G401 (cell line): ENCODE data around the gene OPCML. TPM values are rescaled to one million over a fixed set of nuclear protein-coding genes. Genes with fewer than 3 reads are reported as not detected.

Source experiments
- DNase-seq: peaks from one replicate; pipeline ENCODE4 v3.0.0-alpha.2; 2015; ENCODE audit warnings: low spot score
- in situ Hi-C: cut with HindIII; loops from 2 replicates; pipeline ENCODE4 v1.10.0; 2016; ENCODE audit warnings: low sequenced_read_pairs, mixed read lengths
- total RNA-seq: library from RNA; depleted of rRNA; stranded (reverse); fragments of >200 nt; shearing (Covaris generic); gene quantifications from 2 replicates; pipeline ENCODE4 v1.2.3, GENCODE V29; 2014

The OPCML gene
- total RNA-seq, 1 experiment from 2014 or later = not detected

DNA sequence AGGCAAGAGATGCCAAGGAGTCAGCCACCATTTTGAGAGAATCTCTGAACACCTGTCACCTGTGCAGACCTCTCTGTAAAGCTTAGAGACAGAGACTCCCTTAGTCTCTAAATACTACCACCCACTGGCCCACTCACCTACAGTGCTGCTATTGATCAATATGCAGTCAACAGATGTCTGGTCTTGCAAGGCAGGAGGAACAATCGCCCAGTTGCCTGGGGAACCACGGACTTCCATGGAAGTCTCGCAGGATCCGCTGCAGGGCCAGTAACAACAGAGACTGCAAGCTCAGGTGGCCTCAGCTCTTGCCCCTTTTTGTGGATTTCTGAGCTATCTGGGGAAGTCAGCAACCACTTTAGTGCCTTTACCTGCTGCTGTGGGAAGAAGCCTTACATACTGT, 195.1 kb downstream of the OPCML start:
- no peak for DNase-seq
- in situ Hi-C loops = no loop called here

DNA sequence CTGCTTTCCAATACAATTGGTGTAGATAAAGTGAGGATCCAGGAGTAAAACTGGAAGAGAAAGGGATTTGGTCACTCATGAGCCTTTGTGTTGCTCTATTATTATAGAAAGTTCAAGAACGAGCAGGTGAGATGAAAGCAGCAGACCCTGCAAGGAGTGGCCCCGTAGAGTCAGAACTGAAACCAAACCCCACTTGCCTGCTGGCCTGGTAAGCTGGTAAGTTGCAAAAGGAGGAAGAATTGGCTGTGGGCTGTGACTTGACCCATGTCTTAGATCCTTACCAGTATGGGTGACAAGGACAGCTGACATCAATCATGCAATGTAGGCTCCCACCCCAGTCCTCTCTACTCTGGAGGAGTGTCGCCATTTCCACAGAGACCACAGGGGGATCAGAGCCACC, 201.3 kb downstream of the OPCML start:
- in situ Hi-C loops = no loop called here
- no peak for DNase-seq

DNA sequence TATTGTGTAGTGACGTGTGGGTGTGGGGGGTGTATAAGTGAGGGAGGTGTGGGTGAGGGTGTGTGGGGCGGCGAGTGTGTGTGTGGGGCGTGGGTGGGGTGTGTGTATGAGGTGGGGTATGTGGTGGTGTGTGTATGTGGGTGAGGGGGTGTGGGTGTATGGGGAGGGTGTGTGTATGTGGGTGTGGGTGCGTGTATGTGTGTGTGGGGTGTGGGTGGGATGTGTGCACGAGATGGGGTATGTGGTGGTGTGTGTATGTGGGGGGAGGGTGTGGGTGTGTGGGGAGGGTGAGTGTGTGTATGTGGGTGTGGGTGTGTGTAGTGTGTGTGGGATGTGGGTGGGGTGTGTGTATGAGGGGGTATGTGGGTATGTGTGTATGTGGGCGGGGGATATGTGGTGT, 205.5 kb downstream of the OPCML start:
- in situ Hi-C loops = no loop called here
- DNase-seq = no peak

DNA sequence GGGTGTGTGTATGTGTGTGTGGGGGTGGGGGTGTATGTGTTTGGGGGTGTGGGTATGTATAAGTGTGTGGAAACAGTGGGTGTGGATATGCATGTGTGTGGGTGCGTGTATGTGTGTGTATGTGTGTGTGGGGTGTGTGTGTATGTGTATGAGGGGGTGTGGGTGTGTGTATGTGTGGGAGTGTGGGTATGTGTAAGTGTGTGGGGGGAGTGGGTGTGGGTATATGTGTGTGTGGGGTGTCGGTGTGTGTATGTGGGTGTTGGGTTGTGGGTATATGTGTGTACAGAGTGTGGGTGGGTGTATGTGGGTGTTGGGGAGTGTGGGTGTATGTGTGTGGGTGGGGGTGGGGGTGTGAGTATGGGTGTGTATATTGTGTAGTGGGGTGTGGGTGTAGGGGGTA, 206.0 kb downstream of the OPCML start:
- in situ Hi-C loops = no loop called here
- no peak for DNase-seq

DNA sequence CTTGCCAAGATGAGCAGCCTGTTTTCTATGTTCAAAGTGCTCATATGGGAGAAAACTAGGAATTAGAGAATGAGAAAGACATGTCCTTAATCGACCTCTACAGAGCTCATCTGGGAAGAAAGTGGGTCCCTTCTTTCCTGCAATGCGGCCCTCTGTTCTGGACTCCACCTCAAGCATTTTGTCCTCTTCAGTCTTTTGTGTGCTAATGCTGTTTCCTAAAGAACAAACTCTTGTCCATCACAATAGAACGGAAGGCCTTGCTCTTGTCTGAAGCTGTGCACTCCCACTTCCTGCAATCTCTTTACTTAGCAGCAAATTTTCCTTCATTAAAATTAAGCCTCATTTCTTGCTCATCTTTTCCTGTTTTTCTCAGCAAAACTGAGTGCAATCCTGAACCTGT, 206.6 kb downstream of the OPCML start:
- DNase-seq = no peak
- in situ Hi-C loops = no loop called here

- no peak for DNase-seq
- in situ Hi-C loops = no loop called here
These were observed 208.9 kb downstream of the OPCML start for GRCh38 chr11:133323354-133323753.

DNA sequence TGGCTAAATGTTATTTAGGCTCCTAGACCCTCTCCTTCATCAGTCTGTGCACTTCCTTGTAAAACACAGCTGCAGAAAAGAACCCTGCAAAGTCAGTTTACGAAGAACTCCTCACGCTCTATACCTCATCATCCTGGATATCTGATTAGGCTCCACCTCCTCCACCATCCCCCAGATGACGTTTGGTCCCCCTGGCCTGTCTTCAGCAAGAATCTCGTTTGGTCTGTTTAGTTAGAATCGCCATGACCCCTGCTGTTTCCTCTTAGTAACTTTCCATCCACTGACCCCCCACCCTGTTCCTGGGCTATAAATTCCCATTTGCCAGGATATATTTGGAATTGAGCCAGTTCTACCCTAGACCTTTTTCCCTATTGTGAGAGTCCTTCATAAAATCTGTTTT, 214.1 kb downstream of the OPCML start:
- in situ Hi-C loops = no loop called here
- no peak for DNase-seq

DNA sequence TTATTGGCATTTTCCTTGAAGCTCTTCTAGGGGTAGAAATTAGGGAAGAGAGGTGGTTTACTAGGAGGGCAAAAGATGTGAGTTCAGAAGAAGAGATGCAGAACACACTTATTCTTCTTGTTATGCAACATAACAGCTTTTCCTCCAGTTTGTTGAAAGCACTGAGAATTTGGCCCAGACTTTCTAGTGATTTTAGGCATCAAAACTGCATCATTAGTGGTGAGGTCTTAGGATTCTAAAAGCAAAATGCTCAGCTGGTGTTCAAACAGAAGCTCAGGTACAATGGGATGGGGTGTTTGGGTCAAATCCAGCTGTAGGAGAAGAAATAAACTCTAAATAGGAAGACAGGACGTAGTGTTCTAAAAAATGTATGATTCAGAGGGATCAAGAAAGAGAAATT, 221.1 kb downstream of the OPCML start:
- in situ Hi-C loops = no loop called here

DNA sequence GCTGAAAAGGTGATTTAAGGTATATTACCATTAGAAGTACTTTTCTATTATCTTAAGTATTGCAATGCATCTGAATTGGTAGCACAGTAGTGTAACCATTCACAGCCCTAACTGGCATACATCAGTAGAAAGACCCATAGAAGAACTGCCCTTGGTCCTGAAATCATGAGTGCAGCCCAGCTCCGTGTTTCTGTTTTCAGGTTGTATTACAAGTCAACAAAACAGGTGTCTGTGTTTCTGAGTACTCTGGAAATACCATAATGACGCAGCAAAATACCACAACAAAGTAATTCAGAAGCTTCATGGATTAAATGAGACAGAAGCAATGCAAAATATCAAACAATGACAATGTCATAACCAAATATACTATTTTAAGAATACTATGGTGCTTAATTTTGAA, 226.3 kb downstream of the OPCML start:
- in situ Hi-C loops = no loop called here
- DNase-seq = no peak

More for the DNA sequence above, 221.1 kb downstream of the OPCML start:
- DNase-seq = no peak

- DNase-seq = no peak
- in situ Hi-C loops = no loop called here
These were observed 226.9 kb downstream of the OPCML start for GRCh38 chr11:133305208-133305956.

GRCh38 chr11:133303262-133303661, 229.0 kb downstream of the OPCML start:
- in situ Hi-C loops = no loop called here
- no peak for DNase-seq

- in situ Hi-C loops = no loop called here
- no peak for DNase-seq
These were observed 230.2 kb downstream of the OPCML start for GRCh38 chr11:133302056-133302455.

- DNase-seq = no peak
- in situ Hi-C loops = no loop called here
These were observed 231.6 kb downstream of the OPCML start for GRCh38 chr11:133300666-133301065.

GRCh38 chr11:133291780-133292179, 240.5 kb downstream of the OPCML start:
- DNase-seq = no peak
- in situ Hi-C loops = no loop called here

DNA sequence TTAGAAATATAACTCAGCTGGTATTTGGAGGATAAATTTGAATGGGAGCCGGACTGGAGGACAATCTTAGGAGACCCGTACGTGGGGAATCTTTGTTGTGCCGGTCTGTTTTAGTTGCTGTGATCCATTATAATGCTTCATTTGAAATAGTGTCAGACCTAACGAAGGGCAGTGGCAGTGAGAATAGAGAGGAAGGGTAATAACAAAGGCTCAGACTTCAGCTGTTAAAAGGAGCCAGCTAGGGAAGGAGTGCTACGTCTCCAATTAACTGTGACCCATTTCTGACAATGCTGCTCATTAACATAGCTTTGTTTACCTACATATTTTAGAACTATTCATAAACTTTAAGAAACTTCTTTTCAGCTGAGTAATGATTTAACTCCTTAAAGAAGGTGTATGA, 246.9 kb downstream of the OPCML start:
- DNase-seq = no peak
- in situ Hi-C loops = no loop called here

GRCh38 chr11:133284156-133284555, 248.1 kb downstream of the OPCML start:
- DNase-seq = no peak
- in situ Hi-C loops = no loop called here

DNA sequence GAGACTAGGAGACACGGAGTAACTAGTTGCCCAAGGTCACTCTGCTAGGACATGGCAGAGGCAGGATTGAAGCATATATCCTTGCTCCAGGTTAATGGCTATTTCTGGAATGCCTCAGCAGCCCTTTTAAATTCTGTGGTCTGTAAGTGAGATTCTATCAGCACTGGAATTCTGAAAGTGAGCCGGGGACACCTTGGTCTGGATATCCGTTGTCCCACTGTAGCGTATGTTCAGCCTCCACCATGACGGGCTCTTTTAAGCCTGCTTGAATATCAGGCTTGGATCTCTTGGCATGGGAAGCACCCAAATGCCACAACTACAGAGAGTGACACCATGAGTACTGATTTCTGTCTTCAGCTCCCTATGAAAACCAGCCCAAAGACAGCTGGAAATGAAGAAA, 254.4 kb downstream of the OPCML start:
- DNase-seq = no peak
- in situ Hi-C loops = no loop called here

DNA sequence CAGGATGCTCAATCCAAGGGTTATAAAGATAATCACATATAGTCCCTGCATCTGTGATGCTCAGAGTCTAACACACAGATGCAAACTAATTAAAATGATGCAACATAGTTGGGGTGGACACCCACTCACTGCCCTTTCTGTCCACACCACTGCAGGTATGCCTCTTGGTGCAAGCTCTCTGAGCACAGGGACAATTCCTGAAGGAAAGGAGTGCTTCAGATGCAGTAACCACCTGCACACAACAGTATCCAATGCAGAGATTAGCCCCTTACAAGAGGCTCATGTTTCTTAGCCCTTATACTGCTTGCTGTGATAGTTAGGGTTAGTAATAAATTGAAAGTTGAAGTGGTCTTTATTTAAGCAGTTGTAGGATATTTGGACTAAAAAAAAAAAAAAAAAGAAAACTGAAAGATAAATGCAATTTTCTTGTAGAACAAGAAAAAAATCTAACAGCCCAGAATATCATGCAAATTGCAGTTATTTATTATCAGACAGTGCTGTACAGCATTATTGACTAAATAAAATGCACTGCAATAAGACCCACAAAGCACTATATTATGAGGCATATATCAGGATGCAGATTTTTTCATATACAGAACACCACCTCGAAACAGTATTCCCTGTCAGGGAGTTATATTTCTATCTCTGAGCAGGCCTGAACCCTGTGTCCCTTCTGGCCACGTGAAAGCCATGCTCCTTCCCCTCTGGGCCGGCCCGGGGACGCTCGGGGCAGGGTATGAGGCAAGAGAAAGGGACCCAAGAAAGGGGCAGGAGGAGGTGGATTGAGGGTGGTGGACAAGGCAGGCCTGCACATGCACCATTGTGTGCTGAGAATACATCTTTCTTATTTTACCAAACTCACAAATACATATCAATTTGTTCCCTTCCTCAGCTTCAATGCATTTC, 260.2 kb downstream of the OPCML start:
- DNase-seq = no peak
- in situ Hi-C loops = no loop called here

GRCh38 chr11:133271206-133271605, 261.1 kb downstream of the OPCML start:
- in situ Hi-C loops = no loop called here
- DNase-seq = no peak

- DNase-seq = no peak
- in situ Hi-C loops = no loop called here
These were observed 263.0 kb downstream of the OPCML start for GRCh38 chr11:133269267-133269666.

GRCh38 chr11:133266986-133267385, 265.3 kb downstream of the OPCML start:
- DNase-seq = no peak
- in situ Hi-C loops = no loop called here
